BLaER1 (cell line): ENCODE results near the gene SLC25A10.

ENCODE experiments used
- H3K27ac ChIP-seq: shearing (Covaris generic); formaldehyde crosslinking; 2 replicates; pipeline ENCODE4 v1.8.1; 2022
- H3K27me3 ChIP-seq: shearing (Covaris generic); formaldehyde crosslinking; 2 replicates; pipeline ENCODE4 v1.8.1; 2022
- H3K36me3 ChIP-seq: shearing (Covaris generic); formaldehyde crosslinking; 2 replicates; pipeline ENCODE4 v1.8.1; 2022
- H3K4me1 ChIP-seq: shearing (Covaris generic); formaldehyde crosslinking; 2 replicates; pipeline ENCODE4 v1.8.1; 2022
- H3K4me2 ChIP-seq: shearing (Covaris generic); formaldehyde crosslinking; 2 replicates; pipeline ENCODE4 v1.8.1; 2022
- H3K4me3 ChIP-seq: shearing (Covaris generic); formaldehyde crosslinking; 2 replicates; pipeline ENCODE4 v1.8.1; 2022
- H3K9ac ChIP-seq: shearing (Covaris generic); formaldehyde crosslinking; 2 replicates; pipeline ENCODE4 v1.8.1; 2022
- H3K9me3 ChIP-seq: shearing (Covaris generic); formaldehyde crosslinking; 2 replicates; pipeline ENCODE4 v1.8.1; 2022
- H4K20me1 ChIP-seq: shearing (Covaris generic); formaldehyde crosslinking; 2 replicates; pipeline ENCODE4 v1.8.1; 2022
- Cebpa-rat ChIP-seq: shearing (Covaris generic); IDR thresholded peaks from 2 replicates; pipeline ENCODE4 v1.8.1; 2022

SLC25A10 gene

DNA sequence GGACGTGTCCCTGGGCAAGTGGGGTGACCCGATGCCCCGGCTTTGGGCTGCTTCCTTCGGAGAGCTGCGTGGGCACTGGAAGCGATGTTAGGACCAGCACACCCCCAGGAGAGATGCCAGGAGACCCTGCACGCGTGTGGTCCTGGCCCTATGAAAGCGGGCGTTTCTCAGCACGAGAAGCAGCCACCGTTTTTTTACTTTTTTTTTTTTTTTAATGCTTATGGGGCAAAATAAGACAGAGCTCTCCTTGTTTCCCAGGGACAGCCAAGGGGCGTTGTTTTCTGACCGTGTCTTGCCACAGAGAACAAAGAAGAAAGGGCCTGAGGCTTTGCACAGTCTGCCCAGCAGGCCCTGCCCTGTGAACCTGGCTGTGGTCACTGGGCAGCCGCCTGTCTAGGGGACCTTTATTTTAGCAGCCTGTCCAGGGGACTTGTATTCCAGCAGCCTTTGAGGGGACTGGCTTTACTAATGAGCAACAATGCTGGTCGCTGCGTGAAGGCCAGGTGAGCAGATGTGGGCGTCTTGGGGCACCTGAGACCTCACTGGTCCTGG is 996 bp downstream of the SLC25A10 start:
- peaks cover 51% of the 10 kb centered on the region for H3K36me3 ChIP-seq
- peak overlapping the region; percentile 86 for H3K9ac ChIP-seq
- peaks cover 39% of the 10 kb centered on the region for H4K20me1 ChIP-seq
- H3K4me1 ChIP-seq = peaks cover 67% of the 10 kb centered on the region
- no peaks in the 10 kb centered on the region for H3K9me3 ChIP-seq
- peak overlapping the region; percentile 86 for H3K27ac ChIP-seq
- H3K27me3 ChIP-seq = no peaks in the 10 kb centered on the region
- no peak for TF ChIP-seq Cebpa-rat
- peak overlapping the region; percentile 98 for H3K4me2 ChIP-seq
- peak overlapping the region; percentile 87 for H3K4me3 ChIP-seq

DNA sequence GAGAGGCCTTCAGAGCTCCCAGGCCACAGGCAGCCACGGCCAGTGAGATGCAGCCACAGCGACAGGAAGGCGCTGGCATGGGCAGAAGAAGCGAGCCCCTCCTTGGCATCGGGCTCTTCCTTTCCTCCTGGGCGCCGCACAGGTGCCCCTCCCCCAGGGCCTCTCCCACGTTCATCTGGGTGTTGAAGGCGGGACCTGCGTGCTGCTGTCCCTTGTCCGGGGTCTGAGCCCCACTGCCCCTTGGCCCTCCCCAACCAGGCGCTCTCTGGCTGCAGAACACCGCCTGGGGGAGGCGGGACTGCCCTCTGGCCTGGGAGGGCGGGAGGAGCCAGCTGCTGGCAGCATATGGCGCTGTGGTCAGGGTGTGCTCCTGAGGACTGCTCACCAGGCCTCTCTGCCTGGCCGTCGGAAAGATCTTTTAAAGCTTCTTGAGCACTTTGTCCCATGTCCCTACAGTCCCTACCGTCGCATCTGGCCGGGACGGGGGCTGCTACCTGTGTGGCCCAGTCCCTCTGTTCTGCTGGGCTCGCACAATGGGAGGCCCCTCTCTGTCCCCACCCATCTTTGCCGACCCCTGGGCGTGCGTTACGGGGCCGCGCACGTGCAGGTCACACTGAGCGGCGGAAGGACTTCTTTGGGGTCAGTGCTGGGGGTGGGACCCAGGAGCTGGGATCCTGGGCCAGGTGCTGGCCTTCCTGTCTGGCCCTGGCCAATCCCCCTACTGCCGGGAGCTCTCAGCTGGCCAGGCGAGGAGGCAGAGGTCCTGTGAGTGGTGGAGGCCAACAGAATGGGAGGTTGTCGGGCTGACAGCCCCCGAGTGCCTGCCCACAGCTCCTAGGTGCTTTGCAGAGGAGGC is 1.7 kb downstream of the SLC25A10 start:
- H3K4me2 ChIP-seq = peak overlapping the region; percentile 98
- peak overlapping the region; percentile 87 for H3K4me3 ChIP-seq
- H3K9ac ChIP-seq = peak overlapping the region; percentile 86
- H3K4me1 ChIP-seq = peaks cover 67% of the 10 kb centered on the region
- H3K9me3 ChIP-seq = no peaks in the 10 kb centered on the region
- H3K27me3 ChIP-seq = no peaks in the 10 kb centered on the region
- TF ChIP-seq Cebpa-rat = no peak
- H3K36me3 ChIP-seq = peaks cover 49% of the 10 kb centered on the region
- peaks cover 32% of the 10 kb centered on the region for H4K20me1 ChIP-seq
- peak overlapping the region; percentile 86; the same call in 1 of the 2 replicates for H3K27ac ChIP-seq

DNA sequence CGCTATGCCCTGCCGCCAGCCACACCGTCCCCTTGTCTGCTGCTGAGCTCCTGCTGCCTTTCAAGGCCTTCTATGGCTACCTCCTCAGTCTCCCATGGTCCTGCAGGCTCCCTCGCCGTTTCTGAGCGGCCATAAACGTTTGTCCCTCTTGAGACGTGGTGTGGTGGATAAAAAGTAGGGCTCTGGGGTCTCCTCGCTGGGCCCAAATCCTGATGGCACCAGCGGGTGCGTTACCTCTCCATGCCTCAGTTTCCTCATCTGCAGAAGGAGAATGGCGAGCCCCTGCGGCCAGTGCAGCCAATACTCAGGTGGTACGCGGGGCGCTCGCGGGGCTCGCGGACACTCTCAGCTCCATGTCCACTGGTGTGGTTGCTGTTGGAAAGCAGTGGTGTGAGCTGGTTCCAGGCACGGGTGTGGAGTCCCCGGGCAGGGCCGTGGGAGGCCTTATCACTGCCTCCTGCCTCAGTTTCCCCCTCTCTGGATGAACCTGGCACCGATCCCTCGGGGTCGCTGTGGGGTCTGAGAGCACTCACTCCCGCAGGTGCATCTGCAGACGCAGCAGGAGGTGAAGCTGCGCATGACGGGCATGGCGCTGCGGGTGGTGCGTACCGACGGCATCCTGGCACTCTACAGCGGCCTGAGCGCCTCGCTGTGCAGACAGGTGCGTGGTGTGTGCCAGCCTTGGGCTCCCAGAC is 2.5 kb downstream of the SLC25A10 start:
- Histone ChIP-seq H4K20me1 (peaks cover 30% of the 10 kb centered on the region), H3K4me3 (no peak overlapping the region), H3K4me1 (peaks cover 64% of the 10 kb centered on the region), H3K4me2 (peak overlapping the region; percentile 98), H3K27ac (no peak overlapping the region), H3K36me3 (peaks cover 49% of the 10 kb centered on the region), H3K9me3 (no peaks in the 10 kb centered on the region), H3K9ac (peak overlapping the region; percentile 86; the same call in 1 of the 2 replicates), H3K27me3 (no peaks in the 10 kb centered on the region)
- TF ChIP-seq Cebpa-rat = no peak

DNA sequence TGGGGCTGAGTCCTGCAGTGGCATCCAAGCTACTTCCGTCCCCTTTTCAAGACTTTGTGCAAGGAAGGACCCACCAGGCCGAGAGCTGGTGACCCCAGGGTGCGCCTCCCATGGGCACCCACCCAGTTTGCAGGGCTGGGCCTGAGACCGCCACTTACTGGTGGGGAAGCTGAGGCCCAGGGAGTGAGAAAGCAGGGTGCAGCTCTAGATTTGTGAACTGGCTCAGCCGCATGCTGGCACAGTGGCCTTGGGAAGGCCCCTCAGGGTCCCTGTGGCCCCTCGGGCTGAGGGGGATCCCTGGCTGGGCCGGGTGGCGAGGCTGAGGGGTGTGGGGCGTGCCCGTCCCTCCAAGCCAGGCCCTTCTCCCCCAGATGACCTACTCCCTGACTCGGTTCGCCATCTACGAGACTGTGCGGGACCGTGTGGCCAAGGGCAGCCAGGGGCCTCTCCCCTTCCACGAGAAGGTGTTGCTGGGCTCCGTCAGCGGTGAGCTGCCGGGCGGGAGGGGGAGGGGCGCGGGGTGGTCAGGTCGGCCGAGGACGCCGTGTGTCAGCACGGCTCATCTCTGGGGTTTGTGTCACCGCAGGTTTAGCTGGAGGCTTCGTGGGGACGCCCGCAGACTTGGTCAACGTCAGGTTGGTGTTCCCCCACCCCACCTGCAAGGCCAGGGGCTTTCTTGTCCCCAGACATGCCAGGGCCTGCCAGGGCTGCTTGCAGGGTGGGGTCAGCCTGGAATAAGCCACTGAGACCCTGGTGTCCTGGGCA is 3.2 kb downstream of the SLC25A10 start:
- H4K20me1 ChIP-seq = peaks cover 30% of the 10 kb centered on the region
- no peak overlapping the region for H3K4me3 ChIP-seq
- H3K4me1 ChIP-seq = peaks cover 64% of the 10 kb centered on the region
- no peak overlapping the region for H3K9ac ChIP-seq
- TF ChIP-seq Cebpa-rat = no peak
- no peak overlapping the region for H3K4me2 ChIP-seq
- peaks cover 57% of the 10 kb centered on the region for H3K36me3 ChIP-seq
- H3K9me3 ChIP-seq = no peaks in the 10 kb centered on the region
- no peak overlapping the region for H3K27ac ChIP-seq
- H3K27me3 ChIP-seq = no peaks in the 10 kb centered on the region

DNA sequence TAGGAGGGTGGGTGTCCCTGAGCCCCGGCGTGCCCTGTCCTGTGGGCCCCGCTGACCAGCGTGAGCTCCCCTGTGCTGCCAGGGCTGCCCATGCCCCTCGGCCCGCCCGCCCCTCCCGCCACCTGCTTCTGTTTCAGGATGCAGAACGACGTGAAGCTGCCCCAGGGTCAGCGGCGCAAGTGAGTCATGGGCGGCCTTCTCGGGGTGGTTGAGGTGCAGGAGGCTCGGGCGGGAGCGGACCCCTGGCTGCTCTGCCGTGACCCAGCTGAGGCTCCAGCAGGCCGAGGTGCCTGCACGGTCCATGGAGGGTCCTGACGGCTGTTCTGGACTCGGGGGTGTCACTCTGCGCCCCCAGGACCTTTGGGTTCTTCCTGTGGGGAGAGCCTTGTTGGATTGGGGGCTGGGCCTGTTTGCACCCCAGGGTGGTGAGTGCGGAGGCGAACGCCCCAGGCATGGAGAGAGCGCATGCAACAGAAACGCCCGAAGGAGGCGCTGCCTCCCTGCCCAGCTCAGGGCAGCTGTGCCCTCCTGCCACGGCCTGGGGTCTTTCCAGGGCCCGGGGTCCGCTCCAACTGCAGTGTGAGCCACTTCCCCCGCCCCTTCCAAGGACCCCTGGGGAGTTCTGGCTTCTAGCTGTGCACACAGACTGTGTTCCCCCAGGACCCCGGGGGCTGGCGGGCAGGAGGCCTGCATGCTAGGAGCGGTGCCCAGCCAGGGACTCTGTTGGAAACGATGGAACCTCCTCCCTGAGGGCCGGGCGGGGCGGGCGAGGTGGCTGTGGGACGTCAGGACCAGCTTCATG is 4.0 kb downstream of the SLC25A10 start:
- H4K20me1 ChIP-seq = peaks cover 36% of the 10 kb centered on the region
- no peaks in the 10 kb centered on the region for H3K9me3 ChIP-seq
- TF ChIP-seq Cebpa-rat = no peak
- H3K36me3 ChIP-seq = peaks cover 57% of the 10 kb centered on the region
- H3K4me1 ChIP-seq = peaks cover 64% of the 10 kb centered on the region
- no peak overlapping the region for H3K4me3 ChIP-seq
- no peaks in the 10 kb centered on the region for H3K27me3 ChIP-seq
- H3K27ac ChIP-seq = peak overlapping the region; percentile 58; the same call in 1 of the 2 replicates
- no peak overlapping the region for H3K9ac ChIP-seq
- peak overlapping the region; percentile 63 for H3K4me2 ChIP-seq

DNA sequence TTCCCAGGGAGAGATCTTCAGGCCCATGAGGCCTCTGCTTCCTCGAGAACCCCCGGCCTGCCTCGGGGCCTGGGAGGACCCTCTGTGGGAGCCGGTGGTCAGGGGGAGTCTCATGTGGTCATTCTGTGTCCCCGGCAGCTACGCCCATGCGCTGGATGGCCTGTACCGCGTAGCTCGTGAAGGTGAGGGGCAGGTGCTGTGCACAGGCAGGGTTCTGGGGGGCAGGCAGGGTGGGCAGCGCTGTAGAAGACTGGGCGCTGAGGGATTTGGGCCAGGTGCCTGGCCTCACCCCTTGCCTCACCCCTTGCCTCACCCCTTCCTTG is 4.6 kb downstream of the SLC25A10 start:
- Histone ChIP-seq H3K36me3 (peaks cover 57% of the 10 kb centered on the region), H3K4me1 (peaks cover 64% of the 10 kb centered on the region), H3K27me3 (no peaks in the 10 kb centered on the region), H3K27ac (0 out of 2 replicates have a peak overlapping the region, but pooled peaks have one; percentile 58), H3K4me3 (no peak overlapping the region), H3K9ac (no peak overlapping the region), H3K4me2 (peak overlapping the region; percentile 63), H4K20me1 (peaks cover 36% of the 10 kb centered on the region), H3K9me3 (no peaks in the 10 kb centered on the region)
- TF ChIP-seq Cebpa-rat = no peak

DNA sequence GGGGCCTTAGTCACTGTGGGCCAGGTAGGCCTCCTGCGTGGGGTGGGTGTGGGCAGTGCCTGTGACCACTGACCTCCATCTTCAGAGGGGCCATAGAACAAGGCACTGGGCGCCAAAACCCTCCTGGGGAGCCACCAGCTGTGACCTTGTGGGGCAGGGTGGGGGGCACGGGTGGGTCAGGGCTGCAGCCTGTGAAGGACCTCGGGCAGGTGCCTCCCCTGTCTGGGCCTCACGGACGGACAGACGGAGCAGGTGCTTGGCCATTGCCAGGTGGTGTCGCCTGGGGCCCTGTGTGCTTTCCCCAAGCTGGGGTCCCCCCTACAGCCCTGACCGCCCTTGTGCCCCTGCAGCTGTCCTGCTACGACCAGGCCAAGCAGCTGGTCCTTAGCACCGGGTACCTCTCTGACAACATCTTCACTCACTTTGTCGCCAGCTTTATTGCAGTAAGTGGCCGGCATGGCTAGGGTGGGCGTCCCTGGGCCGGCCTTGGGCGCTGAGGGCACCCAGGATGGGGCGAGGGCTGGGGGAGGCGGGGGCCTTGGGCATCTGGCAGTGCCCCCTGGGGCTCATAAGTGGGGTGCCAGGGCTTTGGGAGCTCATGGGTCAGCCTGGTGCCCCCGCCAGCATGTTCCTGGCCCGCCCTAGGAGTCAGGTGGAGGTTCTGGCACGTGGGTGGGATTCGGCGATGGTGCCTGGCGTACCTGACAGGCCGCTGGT is 5.1 kb downstream of the SLC25A10 start:
- Histone ChIP-seq H3K4me2 (no peak overlapping the region), H3K4me1 (peaks cover 67% of the 10 kb centered on the region), H3K9ac (no peak overlapping the region), H3K27ac (no peak overlapping the region), H3K9me3 (no peaks in the 10 kb centered on the region), H4K20me1 (peaks cover 36% of the 10 kb centered on the region), H3K4me3 (no peak overlapping the region), H3K36me3 (peaks cover 57% of the 10 kb centered on the region), H3K27me3 (no peaks in the 10 kb centered on the region)
- TF ChIP-seq Cebpa-rat = no peak

DNA sequence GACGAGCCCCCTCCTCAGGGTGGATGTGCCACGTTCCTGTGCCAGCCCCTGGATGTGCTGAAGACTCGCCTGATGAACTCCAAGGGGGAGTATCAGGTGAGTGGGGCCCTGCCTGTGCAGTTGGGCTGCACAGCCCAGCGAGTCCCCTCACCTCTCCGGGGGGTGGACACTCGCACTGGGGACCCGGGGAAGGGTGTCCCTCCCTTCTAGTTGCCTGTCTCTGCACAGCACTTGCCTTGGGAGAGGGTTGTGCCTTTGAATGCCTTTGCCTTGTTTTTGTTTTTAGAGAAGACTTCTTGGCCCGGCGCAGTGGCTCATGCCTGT is 5.6 kb downstream of the SLC25A10 start:
- Histone ChIP-seq H3K27ac (no peak overlapping the region), H3K36me3 (peaks cover 57% of the 10 kb centered on the region), H3K27me3 (no peaks in the 10 kb centered on the region), H3K9ac (no peak overlapping the region), H3K4me1 (peaks cover 69% of the 10 kb centered on the region), H4K20me1 (peaks cover 32% of the 10 kb centered on the region), H3K9me3 (no peaks in the 10 kb centered on the region), H3K4me2 (no peak overlapping the region), H3K4me3 (no peak overlapping the region)
- TF ChIP-seq Cebpa-rat = no peak
